ENCODE results near the gene AFAP1. TPM values are rescaled to one million over a fixed set of nuclear protein-coding genes. Genes with fewer than 3 reads are reported as not detected.

AFAP1 gene
- total RNA-seq, 2 experiments from 2014 or later, result not detected

GRCh38 chr4:7929118-7929951 lies 10.3 kb downstream of the AFAP1 start:
- Histone ChIP-seq H3K9me2 (ENCODE audit: insufficient read depth, low read length) (no peaks in the 10 kb centered on the region), H3K36me3 (ENCODE audit: insufficient read depth, low read length) (no peaks in the 10 kb centered on the region), H3K9me3 (ENCODE audit: low read length) (no peaks in the 10 kb centered on the region), H3K27ac (ENCODE audit: low read depth, low read length, poor library complexity, severe bottlenecking) (no peak overlapping the region), H3K4me3 (ENCODE audit: low read depth, low read length, poor library complexity, severe bottlenecking) (no peak overlapping the region), H4K20me1 (ENCODE audit: insufficient read depth, low read length) (no peaks in the 10 kb centered on the region), H3K79me2 (ENCODE audit: insufficient read depth, low read depth, low read length) (no peaks in the 10 kb centered on the region), H3K4me1 (ENCODE audit: insufficient read depth, low read length, poor library complexity, severe bottlenecking) (no peaks in the 10 kb centered on the region), H2AFZ (ENCODE audit: low read length) (no peak overlapping the region), H3K4me2 (ENCODE audit: low read length) (no peak overlapping the region)
- TF ChIP-seq EZH2phosphoT487 (IDR thresholded peaks at IDR 0.05; ENCODE audit: borderline replicate concordance, low read depth, low read length), result no peak
- TF ChIP-seq CTCF (conservative IDR thresholded peaks at IDR 0.05; ENCODE audit: low read length), result no peak
- ChIA-PET CTCF (ENCODE audit: unreplicated experiment) (no interaction called here), POLR2A (interaction anchor here (0.5 to 0.8 kb wide), 2 partner anchors 16 to 407 kb away, joined by 3 read pairs; no protein-coding TSS in a partner anchor)
- intact Hi-C loops (cut with micrococcal nuclease; ENCODE audit: unreplicated experiment), result no loop called here
- no peak for DNase-seq (ENCODE audit: low spot score)
- no TSS peak for BruUV-seq (replicated peaks)

- intact Hi-C loops (cut with micrococcal nuclease; ENCODE audit: unreplicated experiment), result no loop called here
- Histone ChIP-seq H3K79me2 (ENCODE audit: insufficient read depth, low read depth, low read length) (no peaks in the 10 kb centered on the region), H3K4me1 (ENCODE audit: insufficient read depth, low read length, poor library complexity, severe bottlenecking) (no peaks in the 10 kb centered on the region), H3K4me3 (ENCODE audit: low read depth, low read length, poor library complexity, severe bottlenecking) (no peak overlapping the region), H3K9me2 (ENCODE audit: insufficient read depth, low read length) (no peaks in the 10 kb centered on the region), H3K9me3 (ENCODE audit: low read length) (no peaks in the 10 kb centered on the region), H3K4me2 (ENCODE audit: low read length) (no peak overlapping the region), H4K20me1 (ENCODE audit: insufficient read depth, low read length) (no peaks in the 10 kb centered on the region), H2AFZ (ENCODE audit: low read length) (no peak overlapping the region), H3K27ac (ENCODE audit: low read depth, low read length, poor library complexity, severe bottlenecking) (no peak overlapping the region), H3K36me3 (ENCODE audit: insufficient read depth, low read length) (no peaks in the 10 kb centered on the region)
- ChIA-PET CTCF (ENCODE audit: unreplicated experiment) (no interaction called here), POLR2A (no interaction called here)
- DNase-seq (ENCODE audit: low spot score), result no peak
- TF ChIP-seq CTCF (conservative IDR thresholded peaks at IDR 0.05; ENCODE audit: low read length) (no peak), EZH2phosphoT487 (IDR thresholded peaks at IDR 0.05; ENCODE audit: borderline replicate concordance, low read depth, low read length) (no peak)
- BruUV-seq (replicated peaks), result no TSS peak
Measured at GRCh38 chr4:7928711-7929110, 10.9 kb downstream of the AFAP1 start.

GRCh38 chr4:7926822-7927221 lies 12.8 kb downstream of the AFAP1 start:
- ChIA-PET POLR2A (no interaction called here), CTCF (ENCODE audit: unreplicated experiment) (interaction anchor here (1.4 kb wide), 1 partner anchor 125 kb away, joined by 4 read pairs; no protein-coding TSS in a partner anchor)
- BruUV-seq (replicated peaks), result no TSS peak
- no peak overlapping the region for H3K4me2 ChIP-seq (ENCODE audit: low read length)
- no peak overlapping the region for H3K27ac ChIP-seq (ENCODE audit: low read depth, low read length, poor library complexity, severe bottlenecking)
- TF ChIP-seq EZH2phosphoT487 (IDR thresholded peaks at IDR 0.05; ENCODE audit: borderline replicate concordance, low read depth, low read length) (no peak), CTCF (conservative IDR thresholded peaks at IDR 0.05; ENCODE audit: low read length) (no peak)
- H4K20me1 ChIP-seq (ENCODE audit: insufficient read depth, low read length), result no peaks in the 10 kb centered on the region
- H2AFZ ChIP-seq (ENCODE audit: low read length), result no peak overlapping the region
- H3K9me3 ChIP-seq (ENCODE audit: low read length), result no peaks in the 10 kb centered on the region
- H3K4me1 ChIP-seq (ENCODE audit: insufficient read depth, low read length, poor library complexity, severe bottlenecking), result no peaks in the 10 kb centered on the region
- no peaks in the 10 kb centered on the region for H3K9me2 ChIP-seq (ENCODE audit: insufficient read depth, low read length)
- H3K79me2 ChIP-seq (ENCODE audit: insufficient read depth, low read depth, low read length), result no peaks in the 10 kb centered on the region
- no peaks in the 10 kb centered on the region for H3K36me3 ChIP-seq (ENCODE audit: insufficient read depth, low read length)
- H3K4me3 ChIP-seq (ENCODE audit: low read depth, low read length, poor library complexity, severe bottlenecking), result no peak overlapping the region
- DNase-seq (ENCODE audit: low spot score), result no peak
- intact Hi-C loops (cut with micrococcal nuclease; ENCODE audit: unreplicated experiment), result no loop called here
